SK-N-DZ (cell line): ENCODE results near the gene ASMTL. TPM values are rescaled to one million over a fixed set of nuclear protein-coding genes. Genes with fewer than 3 reads are reported as not detected.
A peak's percentile ranks its signal among the peaks of the same experiment; 100 is the strongest.
"Not testable (repeated sequence)": the region's sequence is repeated elsewhere in the genome, so short reads cannot be mapped to it uniquely, and the experiment has no call there.

Experiments
- DNase-seq: peaks from one replicate; pipeline ENCODE4 v3.0.0-alpha.2; 2015; ENCODE audit warnings: low spot score
- polyA plus RNA-seq, 2 experiments: library from polyadenylated mRNA; depleted of rRNA; stranded (reverse); fragments of >200 nt; gene quantifications; 2 replicates each; pipeline ENCODE4 v1.2.3, GENCODE V29; 2014

The ASMTL gene, protein sequence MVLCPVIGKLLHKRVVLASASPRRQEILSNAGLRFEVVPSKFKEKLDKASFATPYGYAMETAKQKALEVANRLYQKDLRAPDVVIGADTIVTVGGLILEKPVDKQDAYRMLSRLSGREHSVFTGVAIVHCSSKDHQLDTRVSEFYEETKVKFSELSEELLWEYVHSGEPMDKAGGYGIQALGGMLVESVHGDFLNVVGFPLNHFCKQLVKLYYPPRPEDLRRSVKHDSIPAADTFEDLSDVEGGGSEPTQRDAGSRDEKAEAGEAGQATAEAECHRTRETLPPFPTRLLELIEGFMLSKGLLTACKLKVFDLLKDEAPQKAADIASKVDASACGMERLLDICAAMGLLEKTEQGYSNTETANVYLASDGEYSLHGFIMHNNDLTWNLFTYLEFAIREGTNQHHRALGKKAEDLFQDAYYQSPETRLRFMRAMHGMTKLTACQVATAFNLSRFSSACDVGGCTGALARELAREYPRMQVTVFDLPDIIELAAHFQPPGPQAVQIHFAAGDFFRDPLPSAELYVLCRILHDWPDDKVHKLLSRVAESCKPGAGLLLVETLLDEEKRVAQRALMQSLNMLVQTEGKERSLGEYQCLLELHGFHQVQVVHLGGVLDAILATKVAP
- 2.3 and 3.5 TPM in 2 replicates for polyA plus RNA-seq (2014; cell fraction: cytosol; rRNA removed)
- polyA plus RNA-seq (2014; cell fraction: nucleus; rRNA removed): 5.2 and 6.5 TPM in 2 replicates

- DNase-seq: peak; percentile 91
These were observed at the start of gene ASMTL for GRCh38 chrX:1452516-1453394. Gene ASMTL, minus strand, starts transcription at chrX:1452909. Its CDS starts 69 bp downstream, at chrX:1452840.

- DNase-seq: no peak
These were observed 49.5 kb upstream of the ASMTL start for GRCh38 chrX:1502241-1502640.

DNA sequence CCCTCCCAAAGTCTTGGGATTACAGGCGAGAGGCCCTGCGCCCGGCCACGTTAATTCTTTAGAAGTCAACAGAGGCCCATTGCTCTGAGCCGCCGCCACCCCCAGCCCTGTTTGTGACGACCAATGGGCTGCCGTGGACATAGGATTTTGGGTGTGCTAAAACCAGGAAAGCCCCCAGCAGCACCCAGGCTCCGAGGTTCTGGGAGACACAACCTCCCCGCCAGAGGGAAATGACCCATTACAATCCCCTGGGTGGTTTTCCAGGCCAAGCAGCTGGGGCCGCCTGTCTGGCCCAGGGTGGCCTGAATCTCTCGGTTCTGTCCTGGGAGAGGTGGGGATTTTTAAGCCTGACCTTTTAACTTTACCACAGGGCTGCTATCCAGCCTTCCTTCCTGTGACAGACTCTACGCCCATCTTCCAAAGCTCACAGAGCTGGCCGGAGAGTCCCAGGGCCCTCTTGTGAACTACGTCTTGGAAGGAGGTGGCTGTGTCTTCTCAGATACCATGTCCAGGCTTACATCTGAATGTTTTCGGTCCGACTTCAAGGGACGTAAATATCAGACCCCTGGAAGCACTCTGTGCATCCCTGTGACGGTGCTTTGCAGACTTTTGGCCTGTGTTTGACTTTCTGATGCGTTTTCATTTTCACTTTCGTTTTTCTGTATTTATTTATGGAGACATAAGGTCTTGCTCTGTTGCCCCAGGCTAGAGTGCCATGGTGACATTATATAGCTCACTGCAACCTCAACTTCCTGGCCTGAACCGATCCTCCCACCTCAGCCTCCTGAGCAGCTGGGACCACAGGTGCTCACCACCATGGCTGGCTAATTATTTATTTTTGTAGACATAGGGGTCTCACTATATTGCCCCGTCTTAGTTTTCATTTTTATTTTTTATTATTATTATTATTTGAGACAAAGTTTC is 48.3 kb upstream of the ASMTL start:
- no peak for DNase-seq

GRCh38 chrX:1496076-1496475 is 43.4 kb upstream of the ASMTL start:
- no peak for DNase-seq

DNA sequence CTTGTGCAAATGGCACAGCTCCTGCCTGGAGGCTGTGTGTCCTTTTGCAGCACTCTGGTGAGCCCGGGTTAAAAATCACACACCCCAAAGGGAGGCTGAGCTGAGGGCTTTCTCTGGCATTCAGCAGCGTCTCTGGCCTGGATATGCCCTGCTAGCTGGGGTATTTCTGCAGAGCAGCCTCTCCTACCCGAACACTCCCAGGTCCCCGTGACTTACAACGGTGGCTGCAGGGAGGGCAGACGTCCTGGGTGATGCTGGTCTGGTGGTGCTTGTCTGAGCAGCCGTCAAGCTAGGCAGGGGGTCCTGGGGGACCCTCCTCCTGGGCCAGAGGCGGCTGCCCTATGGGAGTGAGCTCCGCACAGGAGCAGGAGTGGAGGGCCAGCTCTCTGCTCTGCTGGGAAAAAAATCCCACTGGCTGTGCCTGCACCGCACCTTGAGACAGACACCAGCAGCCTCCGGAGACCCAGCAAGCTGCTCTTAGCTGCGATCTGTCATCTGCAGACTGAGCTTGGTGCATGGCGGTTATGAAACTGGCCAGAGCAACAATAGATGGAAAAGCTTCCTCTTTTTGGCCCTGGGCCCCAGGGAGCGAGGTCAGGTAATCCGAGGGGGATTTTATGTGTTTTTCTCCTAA is 41.3 kb upstream of the ASMTL start:
- peak; percentile 15 for DNase-seq

- DNase-seq: no peak
These were observed 40.7 kb upstream of the ASMTL start for GRCh38 chrX:1493412-1493811.

DNA sequence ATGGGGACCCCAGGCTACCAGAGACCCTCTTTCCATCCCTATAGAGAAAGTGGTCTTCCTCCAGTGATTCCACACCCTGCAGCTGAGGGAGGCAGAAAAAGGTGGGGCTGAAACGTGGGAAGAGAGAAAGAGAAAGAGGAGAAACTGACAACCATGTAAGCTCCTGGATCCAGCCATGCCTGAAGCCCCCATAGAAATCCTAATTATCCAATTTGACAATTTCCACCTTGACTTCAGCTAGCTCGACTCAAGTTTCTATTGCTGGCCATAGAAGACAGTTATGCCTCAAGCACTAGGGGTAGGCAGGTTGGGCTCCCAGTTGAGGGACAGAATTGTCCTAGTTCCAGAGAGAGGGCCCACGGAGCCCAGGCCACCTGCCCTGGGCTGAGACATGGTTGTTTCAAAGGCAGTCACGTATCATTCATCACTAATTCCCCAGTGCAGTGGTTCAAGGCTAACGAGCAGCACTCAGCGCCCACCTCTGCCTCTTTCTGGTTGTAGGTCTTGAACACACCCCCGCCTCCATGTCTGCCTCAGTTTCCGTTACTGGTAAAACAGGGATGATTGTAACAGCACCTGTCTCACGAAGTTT is 39.8 kb upstream of the ASMTL start:
- no peak for DNase-seq

- DNase-seq: peak; percentile 16
These were observed 39.2 kb upstream of the ASMTL start for GRCh38 chrX:1491851-1492349.

DNA sequence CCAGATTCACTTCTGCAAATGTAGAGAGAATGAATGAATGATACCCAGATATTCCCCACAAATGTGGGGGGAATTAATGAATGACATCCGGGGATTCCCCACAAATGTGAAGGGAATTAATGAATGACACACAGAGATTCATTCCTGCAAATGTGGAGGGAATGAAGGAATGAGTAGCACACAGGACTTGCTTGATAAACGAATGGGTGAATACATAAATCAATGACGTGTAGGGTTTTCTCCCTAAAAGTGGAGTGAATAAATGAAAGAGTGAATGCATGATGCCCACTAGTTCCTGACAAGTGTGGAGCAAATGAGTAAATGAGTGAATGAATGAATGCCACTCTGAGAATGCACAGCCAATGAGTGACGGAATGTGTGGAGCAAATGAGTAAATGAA is 38.5 kb upstream of the ASMTL start:
- DNase-seq: not testable (repeated sequence)

- DNase-seq: not testable (repeated sequence)
These were observed 38.0 kb upstream of the ASMTL start for GRCh38 chrX:1490723-1491122.

- not testable (repeated sequence) for DNase-seq
These were observed 36.6 kb upstream of the ASMTL start for GRCh38 chrX:1489354-1489753.

DNA sequence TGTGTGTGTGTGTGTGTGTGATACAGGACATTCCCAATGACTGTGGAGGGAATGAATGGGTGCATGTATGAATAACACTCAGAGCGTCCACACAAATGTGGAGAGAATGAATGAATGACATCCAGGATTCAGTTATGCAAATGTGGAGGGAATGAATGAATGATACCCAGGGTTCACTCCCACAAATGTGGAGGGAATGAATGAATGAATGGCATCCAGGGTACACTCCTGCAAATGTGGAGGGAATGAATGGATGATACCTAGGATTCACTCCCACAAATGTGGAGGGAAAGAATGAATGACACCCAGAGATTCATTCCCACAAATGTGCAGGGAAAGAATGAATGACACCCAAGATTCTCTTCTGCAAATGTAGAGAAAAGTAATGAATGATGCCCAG is 36.0 kb upstream of the ASMTL start:
- no peak for DNase-seq

DNA sequence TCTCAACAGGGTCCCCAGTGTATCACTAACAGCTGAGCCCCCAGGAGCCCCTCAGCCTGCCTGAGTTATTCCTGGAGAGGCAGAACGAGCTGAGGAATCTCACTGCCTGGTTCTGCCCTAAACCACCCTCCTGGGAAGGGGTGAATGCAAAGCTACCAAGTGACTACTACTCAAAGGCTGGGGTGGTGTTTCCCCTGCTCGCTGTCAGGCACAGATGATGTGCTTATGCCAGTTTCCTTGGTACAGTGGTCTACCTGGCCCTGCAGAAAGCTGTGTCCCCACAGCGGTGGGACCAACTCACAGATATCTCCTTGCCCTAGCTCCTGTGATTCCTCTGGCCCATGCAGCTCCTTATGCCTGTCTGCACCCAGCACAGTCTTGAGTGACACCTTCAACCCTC is 35.4 kb upstream of the ASMTL start:
- DNase-seq: no peak

DNA sequence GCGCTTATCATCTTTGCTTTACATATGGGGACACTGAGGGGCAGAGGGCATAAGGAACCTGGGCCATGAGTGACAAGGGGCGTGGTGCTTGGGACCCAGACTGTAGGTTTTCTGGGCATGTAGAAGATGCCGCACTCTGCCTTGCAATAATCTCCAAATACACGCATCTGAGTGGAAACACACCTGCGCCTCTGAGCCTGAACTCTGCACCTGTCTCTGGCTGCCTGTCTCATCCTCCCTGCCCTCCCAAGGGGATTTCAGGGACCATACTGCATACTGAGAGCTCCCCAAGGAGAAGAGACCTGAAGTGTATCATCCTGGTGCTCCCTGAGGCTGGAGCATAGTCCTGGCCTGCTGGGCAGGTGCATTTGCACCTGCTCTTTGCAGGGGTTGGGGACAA is 34.7 kb upstream of the ASMTL start:
- DNase-seq: no peak

GRCh38 chrX:1486749-1487361 is 34.1 kb upstream of the ASMTL start:
- DNase-seq: no peak

DNA sequence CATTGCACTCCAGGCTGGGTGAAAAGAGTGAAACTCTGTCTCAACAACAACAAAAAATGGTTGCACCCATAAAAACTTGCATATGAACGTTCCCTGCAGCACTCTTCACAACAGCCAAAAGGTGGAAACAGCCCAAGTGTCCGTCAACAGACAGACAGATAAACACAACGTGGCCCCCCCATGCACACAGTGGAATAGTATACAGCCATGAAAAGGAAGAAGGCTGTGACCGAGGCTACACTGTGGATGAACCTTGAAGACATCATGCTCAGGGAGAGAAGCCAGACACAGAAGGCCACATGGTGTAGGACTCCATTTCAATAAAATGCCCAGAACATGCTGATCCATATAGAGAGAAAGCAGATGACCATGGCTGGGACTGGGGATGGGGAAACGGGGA is 33.5 kb upstream of the ASMTL start:
- DNase-seq: no peak

DNA sequence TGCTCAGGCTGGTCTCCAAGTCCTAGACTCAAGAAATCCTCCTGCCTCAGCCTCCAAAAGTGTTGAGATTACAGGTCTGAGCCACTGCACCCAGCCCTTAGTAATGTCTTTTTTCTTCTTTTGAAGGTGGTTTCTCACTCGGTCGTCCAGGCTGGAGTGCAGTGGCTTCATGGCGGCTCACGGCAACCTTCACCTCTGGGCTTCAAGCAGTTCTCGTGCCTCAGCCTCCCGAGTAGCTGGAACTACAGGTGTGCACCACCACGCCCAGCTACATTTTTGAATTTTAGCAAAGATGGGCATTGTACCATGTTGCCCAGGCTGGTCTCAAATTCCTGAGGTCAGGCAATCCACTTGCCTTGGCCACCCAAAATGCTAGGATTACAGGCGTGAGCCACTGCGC is 32.3 kb upstream of the ASMTL start:
- no peak for DNase-seq

DNA sequence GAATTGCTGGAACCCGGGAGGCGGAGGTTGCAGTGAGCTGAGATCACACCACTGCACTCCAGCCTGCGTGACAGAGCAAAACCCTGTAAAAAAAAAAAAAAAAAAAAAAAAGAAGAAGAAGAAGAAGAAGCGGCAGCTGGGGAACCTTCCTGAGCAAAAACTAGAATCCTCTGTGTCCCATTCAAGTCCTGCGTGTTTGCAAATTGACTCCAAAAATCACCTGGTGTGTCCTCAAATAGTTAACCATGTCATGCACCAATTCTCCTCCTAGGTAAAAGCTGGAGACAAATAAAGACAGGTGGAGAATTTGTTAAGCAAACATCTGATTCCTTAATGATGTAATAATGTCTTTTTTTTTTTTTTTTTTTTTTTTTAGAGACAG is 31.9 kb upstream of the ASMTL start:
- DNase-seq: no peak

DNA sequence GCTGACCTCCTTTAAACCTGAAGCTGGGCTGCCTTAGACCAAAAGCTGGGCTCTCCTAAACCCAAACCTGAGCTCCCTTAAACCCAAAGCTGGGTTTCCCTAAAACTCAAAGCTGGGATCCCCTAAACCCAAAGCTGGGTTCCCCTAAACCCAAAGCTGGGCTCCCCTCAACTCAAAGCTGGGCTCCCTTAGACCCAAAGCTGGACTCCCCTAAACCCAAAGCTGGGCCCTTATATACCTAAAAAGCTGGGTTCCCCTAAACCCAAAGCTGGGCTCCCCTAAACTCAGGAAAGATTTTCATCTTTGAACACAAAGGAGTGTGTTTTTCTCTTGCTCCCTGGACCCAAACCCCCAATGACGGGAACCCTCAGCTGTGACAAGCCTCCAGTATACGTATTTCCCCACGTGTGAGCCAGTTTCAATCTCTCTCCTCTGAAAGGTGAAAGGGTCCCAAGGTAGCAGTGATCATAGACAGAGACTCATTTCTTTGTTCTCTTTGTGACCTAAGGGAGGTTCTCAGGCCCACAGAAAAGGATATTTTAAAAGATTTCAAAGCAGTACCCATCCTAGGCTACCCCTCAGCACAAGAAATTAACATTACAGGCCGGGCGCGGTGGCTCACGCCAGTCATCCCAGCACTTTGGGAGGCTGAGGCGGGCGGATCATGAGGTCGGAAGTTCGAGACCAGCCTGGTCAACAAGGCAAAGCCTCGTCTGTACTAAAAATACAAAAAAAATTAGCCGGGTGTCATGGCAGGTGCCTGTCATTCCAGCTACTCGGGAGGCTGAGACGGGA is 31.3 kb upstream of the ASMTL start:
- DNase-seq: no peak
